Stomach smooth muscle (tissue), 2 donors: ENCODE data around the gene WDR90.
A peak's percentile ranks its signal among the peaks of the same experiment; 100 is the strongest.

Experiments
- H3K27ac ChIP-seq: one replicate; pipeline ENCODE4 v1.7.0; 2013; ENCODE audit warnings: mild to moderate bottlenecking, low read length, inconsistent platforms
- H3K27me3 ChIP-seq, 2 donors: one replicate each; pipeline ENCODE4 v1.7.0; 2013; ENCODE audit warnings: low read length in 2 of 2; ENCODE audit not compliant: insufficient read depth in 2 of 2, control insufficient read depth in 1 of 2
- H3K36me3 ChIP-seq, 2 donors: one replicate each; pipeline ENCODE4 v1.7.0; 2013; ENCODE audit warnings: low read length in 2 of 2; ENCODE audit not compliant: control insufficient read depth in 2 of 2, insufficient read depth in 2 of 2
- H3K4me1 ChIP-seq: one replicate; pipeline ENCODE4 v1.7.0; 2013; ENCODE audit warnings: low read length; ENCODE audit not compliant: control insufficient read depth, insufficient read depth
- H3K4me3 ChIP-seq, 2 donors: one replicate each; pipeline ENCODE4 v1.7.0; 2013; ENCODE audit warnings: low read length in 2 of 2
- H3K9ac ChIP-seq, 2 donors: one replicate each; pipeline ENCODE4 v1.7.0; 2013; ENCODE audit warnings: low read length in 2 of 2, mild to moderate bottlenecking in 1 of 2
- H3K9me3 ChIP-seq, 2 donors: one replicate each; pipeline ENCODE4 v1.7.0; 2013; ENCODE audit warnings: low read length in 2 of 2; ENCODE audit not compliant: control insufficient read depth in 2 of 2
- donor health status: healthy.
- donor health status: Pancreatic carcinoma.

The WDR90 gene

GRCh38 chr16:642189-643049, 6.7 kb upstream of the WDR90 start:
- Histone ChIP-seq H3K36me3 (no peaks in the 10 kb centered on the region), H3K9me3 (no peaks in the 10 kb centered on the region), H3K4me3 (peak overlapping the region; percentile 69 to 80), H3K4me1 (peaks cover 38% of the 10 kb centered on the region), H3K27ac (peak overlapping the region; percentile 83), H3K27me3 (no peaks in the 10 kb centered on the region), H3K9ac (peak overlapping the region; percentile 58 to 83)

- H3K4me1 ChIP-seq: peaks cover 38% of the 10 kb centered on the region
- H3K36me3 ChIP-seq: no peaks in the 10 kb centered on the region
- H3K9me3 ChIP-seq: no peaks in the 10 kb centered on the region
- peak overlapping the region; percentile 69 to 80 for H3K4me3 ChIP-seq
- H3K9ac ChIP-seq: peak overlapping the region; percentile 58 to 83
- peak overlapping the region; percentile 55 for H3K27ac ChIP-seq
- H3K27me3 ChIP-seq: no peaks in the 10 kb centered on the region
These were observed 6.2 kb upstream of the WDR90 start for GRCh38 chr16:643050-643368.

GRCh38 chr16:644556-644955, 4.6 kb upstream of the WDR90 start:
- Histone ChIP-seq H3K36me3 (no peaks in the 10 kb centered on the region), H3K9ac (no peak overlapping the region), H3K4me3 (no peak overlapping the region), H3K4me1 (peaks cover 49% of the 10 kb centered on the region), H3K9me3 (no peaks in the 10 kb centered on the region), H3K27me3 (no peaks in the 10 kb centered on the region), H3K27ac (no peak overlapping the region)

- H3K9ac ChIP-seq: no peak overlapping the region
- H3K4me3 ChIP-seq: no peak overlapping the region
- no peak overlapping the region for H3K27ac ChIP-seq
- H3K9me3 ChIP-seq: no peaks in the 10 kb centered on the region
- no peaks in the 10 kb centered on the region for H3K27me3 ChIP-seq
- H3K36me3 ChIP-seq: no peaks in the 10 kb centered on the region
- peaks cover 54% of the 10 kb centered on the region for H3K4me1 ChIP-seq
These were observed 3.1 kb upstream of the WDR90 start for GRCh38 chr16:645852-646678.

- H3K4me3 ChIP-seq: no peak overlapping the region
- H3K4me1 ChIP-seq: peaks cover 48% of the 10 kb centered on the region
- no peaks in the 10 kb centered on the region for H3K27me3 ChIP-seq
- H3K36me3 ChIP-seq: no peaks in the 10 kb centered on the region
- no peaks in the 10 kb centered on the region for H3K9me3 ChIP-seq
- H3K27ac ChIP-seq: no peak overlapping the region
- no peak overlapping the region for H3K9ac ChIP-seq
These were observed 2.4 kb upstream of the WDR90 start for GRCh38 chr16:646679-647172.

- H3K27ac ChIP-seq: peak overlapping the region; percentile 80
- peaks cover 47% of the 10 kb centered on the region for H3K4me1 ChIP-seq
- no peaks in the 10 kb centered on the region for H3K27me3 ChIP-seq
- H3K4me3 ChIP-seq: no peak overlapping the region
- no peaks in the 10 kb centered on the region for H3K9me3 ChIP-seq
- H3K9ac ChIP-seq: no peak overlapping the region
- H3K36me3 ChIP-seq: no peaks in the 10 kb centered on the region
These were observed 1.8 kb upstream of the WDR90 start for GRCh38 chr16:647173-647902.

GRCh38 chr16:648071-648780, 939 bp upstream of the WDR90 start:
- Histone ChIP-seq H3K4me3 (peak overlapping the region; percentile 76 to 78), H3K36me3 (no peaks in the 10 kb centered on the region), H3K9me3 (no peaks in the 10 kb centered on the region), H3K9ac (peak overlapping the region; percentile 84 to 93), H3K4me1 (peaks cover 38% of the 10 kb centered on the region), H3K27me3 (no peaks in the 10 kb centered on the region), H3K27ac (peak overlapping the region; percentile 80)

- peak overlapping the region; percentile 74 to 93 for H3K9ac ChIP-seq
- H3K36me3 ChIP-seq: no peaks in the 10 kb centered on the region
- H3K4me3 ChIP-seq: peak overlapping the region; percentile 76 to 78
- H3K4me1 ChIP-seq: peaks cover 38% of the 10 kb centered on the region
- no peaks in the 10 kb centered on the region for H3K27me3 ChIP-seq
- H3K27ac ChIP-seq: no peak overlapping the region
- no peaks in the 10 kb centered on the region for H3K9me3 ChIP-seq
These were observed 466 bp downstream of the WDR90 start for GRCh38 chr16:649631-650030.

GRCh38 chr16:651844-652243, 2.7 kb downstream of the WDR90 start:
- Histone ChIP-seq H3K4me3 (no peak overlapping the region), H3K27ac (no peak overlapping the region), H3K36me3 (no peaks in the 10 kb centered on the region), H3K9me3 (no peaks in the 10 kb centered on the region), H3K4me1 (peaks cover 30% of the 10 kb centered on the region), H3K9ac (no peak overlapping the region), H3K27me3 (no peaks in the 10 kb centered on the region)
